ENCODE results near the gene RAB5B.

Gene RAB5B

GRCh38 chr12:56028511-56029165 lies 54.8 kb downstream of the RAB5B start:
- H3K9me3 ChIP-seq (ENCODE audit: control insufficient read depth, insufficient read depth, low read depth, low read length) = no peaks in the 10 kb centered on the region
- ChIA-PET POLR2A (interaction anchor here (0.5 kb wide), 1 partner anchor 18 kb away, joined by 3 read pairs; no protein-coding TSS in a partner anchor), CTCF (interaction anchor here (0.6 to 3.9 kb wide), 14 partner anchors 11 to 291 kb away, joined by 3 to 33 read pairs (median 6); partner anchors contain the start of genes DGKA and SUOX)
- no peak overlapping the region for H3K4me3 ChIP-seq (ENCODE audit: low read depth, low read length)
- H3K27ac ChIP-seq (ENCODE audit: extremely low read depth, low read depth, low read length) = no peak overlapping the region
- H3K4me1 ChIP-seq (ENCODE audit: control insufficient read depth, insufficient read depth, low read length) = no peaks in the 10 kb centered on the region
- H3K36me3 ChIP-seq (ENCODE audit: control insufficient read depth in 2 of 2, insufficient read depth in 1 of 2, low read length in 2 of 2) = peaks cover 0 to 35% of the 10 kb centered on the region in 2 experiments; a peak in 2 of 3 replicates
- TF ChIP-seq PRDM4 (tag by site-specific recombination; IDR thresholded peaks at IDR 0.05) (no peak), ZNF112 (tag by site-specific recombination; IDR thresholded peaks at IDR 0.05) (no peak), ZNF121 (tag by site-specific recombination; IDR thresholded peaks at IDR 0.05) (0 out of 2 replicates have a peak, but pooled peaks have one; percentile 48), ZNF18 (tag by site-specific recombination; IDR thresholded peaks at IDR 0.05) (no peak), ZNF549 (tag by site-specific recombination; IDR thresholded peaks at IDR 0.05) (no peak), ZNF214 (tag by site-specific recombination; IDR thresholded peaks at IDR 0.05; ENCODE audit: borderline replicate concordance) (no peak), TRIM28 (IDR thresholded peaks at IDR 0.05; ENCODE audit: borderline replicate concordance, low read length) (no peak), ZNF398 (tag by site-specific recombination; IDR thresholded peaks at IDR 0.05) (peak; percentile 18; the same call in 1 of the 2 replicates)

GRCh38 chr12:56029166-56029519 lies 55.3 kb downstream of the RAB5B start:
- no peak overlapping the region for H3K4me3 ChIP-seq (ENCODE audit: low read depth, low read length)
- TF ChIP-seq ZNF529 (tag by site-specific recombination; IDR thresholded peaks at IDR 0.05; ENCODE audit: insufficient replicate concordance) (no peak), SCRT2 (tag by site-specific recombination; IDR thresholded peaks at IDR 0.05) (no peak), ZBTB6 (tag by site-specific recombination; IDR thresholded peaks at IDR 0.05) (no peak), SP2 (tag by site-specific recombination; IDR thresholded peaks at IDR 0.05) (no peak), HIC1 (tag by site-specific recombination; IDR thresholded peaks at IDR 0.05) (no peak), PBX3 (CRISPR knock-in tag; IDR thresholded peaks at IDR 0.05) (no peak)
- ChIA-PET POLR2A (no interaction called here), CTCF (interaction anchor here (0.6 to 3.9 kb wide), 23 partner anchors 10 to 291 kb away, joined by 3 to 33 read pairs (median 4); partner anchors contain the start of genes DGKA and SUOX)
- H3K4me1 ChIP-seq (ENCODE audit: control insufficient read depth, insufficient read depth, low read length) = no peaks in the 10 kb centered on the region
- no peaks in the 10 kb centered on the region for H3K9me3 ChIP-seq (ENCODE audit: control insufficient read depth, insufficient read depth, low read depth, low read length)
- no peak overlapping the region for H3K27ac ChIP-seq (ENCODE audit: extremely low read depth, low read depth, low read length)
- peaks cover 0 to 35% of the 10 kb centered on the region in 2 experiments; a peak in 2 of 3 replicates for H3K36me3 ChIP-seq (ENCODE audit: control insufficient read depth in 2 of 2, insufficient read depth in 1 of 2, low read length in 2 of 2)
